NOMO-1 (cell line): Measurements from ENCODE around the gene LRCH3.

ENCODE experiments used
- DNase-seq, 2 experiments: peaks; one replicate each; lab custom pipeline; 2025; ENCODE audit not compliant: unreplicated experiment in 2 of 2; lab: John Stamatoyannopoulos, UW

The LRCH3 gene

GRCh38 chr3:197833930-197834715 is 43.1 kb downstream of the LRCH3 start:
- no peak for DNase-seq

GRCh38 chr3:197835509-197835908 is 44.5 kb downstream of the LRCH3 start:
- DNase-seq, result no peak

- no peak for DNase-seq
Observed at GRCh38 chr3:197836244-197836643, 45.2 kb downstream of the LRCH3 start.

- no peak for DNase-seq
Observed at GRCh38 chr3:197837282-197837681, 46.2 kb downstream of the LRCH3 start.

- no peak for DNase-seq
Observed at GRCh38 chr3:197841789-197842188, 50.7 kb downstream of the LRCH3 start.

- no peak for DNase-seq
Observed at GRCh38 chr3:197846491-197846890, 55.4 kb downstream of the LRCH3 start.

- peak; percentile 71 to 94 for DNase-seq
Observed at GRCh38 chr3:197847866-197848401, 56.9 kb downstream of the LRCH3 start.

- DNase-seq, result no peak
Observed at GRCh38 chr3:197854596-197855343, 63.7 kb downstream of the LRCH3 start.

GRCh38 chr3:197855571-197855970 is 64.5 kb downstream of the LRCH3 start:
- DNase-seq, result no peak

GRCh38 chr3:197856199-197856816 is 65.3 kb downstream of the LRCH3 start:
- no peak for DNase-seq

GRCh38 chr3:197858133-197858532 is 67.1 kb downstream of the LRCH3 start:
- DNase-seq, result no peak

GRCh38 chr3:197858598-197858997 is 67.5 kb downstream of the LRCH3 start:
- no peak for DNase-seq

- no peak for DNase-seq
Observed at GRCh38 chr3:197866035-197866434, 75.0 kb downstream of the LRCH3 start.

GRCh38 chr3:197873329-197873728 is 82.3 kb downstream of the LRCH3 start:
- DNase-seq, result no peak

- DNase-seq, result no peak
Observed at GRCh38 chr3:197874064-197874463, 83.0 kb downstream of the LRCH3 start.

GRCh38 chr3:197874653-197875052 is 83.6 kb downstream of the LRCH3 start:
- DNase-seq, result no peak

GRCh38 chr3:197877902-197878301 is 86.8 kb downstream of the LRCH3 start:
- no peak for DNase-seq

GRCh38 chr3:197878427-197878826 is 87.4 kb downstream of the LRCH3 start:
- DNase-seq, result peak; percentile 52 to 69

- no peak for DNase-seq
Observed at GRCh38 chr3:197880491-197881269, 89.6 kb downstream of the LRCH3 start.

- DNase-seq, result no peak
Observed at GRCh38 chr3:197881270-197881969, 90.4 kb downstream of the LRCH3 start.
